Activated CD8-positive, alpha-beta memory T cell treated with anti-CD3 and anti-CD28 coated beads, Interleukin-2, amount 50 U/mL, for 4 hours (primary cell): ENCODE measurements around the gene SLC66A1.

ENCODE experiments used
- DNase-seq: peaks from one replicate; pipeline ENCODE4 v3.0.0-alpha.2; 2020

SLC66A1 gene

DNA sequence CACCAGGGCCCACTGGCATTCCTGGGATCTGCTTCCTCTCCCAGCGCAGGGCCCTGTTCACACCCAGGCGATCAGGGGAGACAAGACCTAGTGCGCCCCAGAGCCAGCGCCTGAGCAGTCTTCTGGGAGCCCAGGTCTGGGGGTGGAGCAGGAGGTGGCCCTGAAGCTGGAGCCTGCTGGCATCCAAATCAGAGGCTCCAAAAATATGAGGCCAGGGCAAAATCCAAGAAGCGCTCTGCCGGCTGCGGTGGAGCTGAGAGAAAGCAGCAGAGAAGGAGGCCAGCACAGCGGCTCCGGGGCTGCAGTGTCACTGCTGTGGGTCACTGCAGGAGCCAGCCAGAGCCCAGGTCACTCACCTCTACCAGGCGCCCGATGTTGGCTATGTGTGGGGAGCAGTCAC is 32.7 kb downstream of the SLC66A1 start:
- no peak for DNase-seq

DNA sequence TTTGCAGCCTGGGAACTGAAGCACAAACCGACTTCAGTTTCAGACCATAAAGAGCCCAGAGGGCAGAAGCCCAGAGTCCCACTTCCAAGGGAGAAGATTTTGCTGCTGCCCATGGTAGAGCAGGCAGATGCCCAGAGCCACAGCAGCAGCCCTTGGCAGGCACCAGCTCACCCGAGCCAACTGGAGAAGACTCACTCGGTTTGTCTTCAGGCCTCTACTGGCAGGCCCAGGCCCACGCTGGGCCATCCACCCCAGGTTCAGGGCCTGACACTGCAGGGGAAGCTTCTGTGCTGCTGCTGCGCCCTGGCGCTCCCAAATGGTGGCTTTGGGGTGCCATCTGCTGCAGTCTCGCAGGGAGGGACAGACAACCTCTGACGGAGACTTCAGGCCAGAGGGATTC is 33.3 kb downstream of the SLC66A1 start:
- DNase-seq, result no peak

GRCh38 chr1:19346026-19346425 is 33.9 kb downstream of the SLC66A1 start:
- DNase-seq, result no peak

GRCh38 chr1:19347533-19348172 is 35.5 kb downstream of the SLC66A1 start:
- DNase-seq, result no peak

DNA sequence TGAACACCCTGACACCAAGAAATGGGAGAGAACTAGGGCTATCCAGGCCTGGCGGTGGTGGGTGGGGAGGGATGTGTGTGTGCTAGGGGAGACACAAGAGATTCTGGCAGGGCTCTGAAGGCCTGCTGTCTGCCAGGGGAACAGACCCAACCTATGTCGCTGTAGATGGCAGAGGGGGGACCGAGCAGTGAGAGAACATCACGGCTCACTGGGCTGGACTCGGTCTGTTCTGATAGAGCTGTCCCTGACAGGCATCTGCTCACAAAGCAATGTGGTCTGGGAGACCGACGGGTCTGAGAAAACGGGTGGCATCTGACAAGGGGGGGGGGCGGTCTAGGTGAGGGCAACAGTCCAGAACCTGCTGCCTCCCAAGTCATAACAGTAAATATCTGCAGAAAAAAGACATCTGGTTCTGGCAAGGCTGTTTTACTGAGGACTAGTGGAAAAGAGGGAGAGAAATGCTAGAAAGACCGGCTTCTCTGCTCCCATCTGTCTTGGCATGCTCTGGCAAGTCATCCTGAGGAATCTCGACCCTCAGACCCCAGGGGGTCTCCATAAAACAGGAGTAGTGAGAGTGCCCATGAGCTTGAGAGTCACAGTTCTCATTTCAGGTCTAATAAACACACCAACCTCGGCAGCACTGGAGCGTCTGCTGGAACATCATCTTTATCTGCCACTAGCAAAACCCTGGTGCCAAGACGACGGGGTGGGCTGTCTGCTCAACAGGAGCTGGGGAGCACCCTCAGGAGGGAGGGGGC is 36.5 kb downstream of the SLC66A1 start:
- DNase-seq, result no peak

GRCh38 chr1:19349999-19350398 is 37.9 kb downstream of the SLC66A1 start:
- DNase-seq, result no peak

- DNase-seq, result no peak
Measured at GRCh38 chr1:19350566-19350965, 38.4 kb downstream of the SLC66A1 start.

DNA sequence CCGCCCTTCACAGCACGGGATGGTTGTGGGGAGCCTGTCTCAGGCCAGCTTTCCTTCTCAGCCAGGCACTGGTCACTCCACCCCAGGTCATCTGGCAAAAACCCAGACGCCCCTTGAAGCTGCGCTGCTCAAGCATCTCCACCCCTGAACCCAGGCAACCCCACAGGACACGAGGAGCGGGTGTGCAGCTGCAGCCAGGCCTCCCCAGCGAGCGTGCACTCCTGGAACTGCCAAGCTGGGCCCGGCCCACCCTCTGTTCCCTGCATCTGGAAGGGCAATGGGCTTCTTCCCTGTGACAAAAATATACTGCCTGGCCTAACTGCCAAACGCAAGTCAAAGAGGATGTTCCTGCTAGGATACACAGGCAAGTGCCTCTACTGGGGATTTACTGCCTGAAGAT is 39.7 kb downstream of the SLC66A1 start:
- DNase-seq, result no peak

DNA sequence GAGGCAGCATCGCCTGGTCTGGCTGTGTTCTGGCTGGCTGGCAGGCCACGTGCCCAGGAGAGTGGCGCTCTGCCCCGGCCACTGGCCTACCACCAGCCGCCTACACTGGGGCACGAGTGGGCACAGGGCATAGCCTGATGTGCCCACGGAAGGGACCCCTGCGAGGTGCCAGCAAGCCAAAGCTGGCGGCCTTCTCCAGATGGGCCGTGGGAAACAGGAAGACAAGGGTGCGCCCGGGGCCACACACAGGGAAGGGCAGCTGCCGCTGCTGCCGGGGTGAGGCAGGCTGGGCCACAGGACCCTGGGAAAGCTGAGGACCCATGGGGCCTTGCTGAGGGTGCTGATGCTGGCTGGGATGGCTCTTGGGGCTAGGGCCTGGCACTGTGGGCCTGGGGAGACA is 40.7 kb downstream of the SLC66A1 start:
- no peak for DNase-seq

DNA sequence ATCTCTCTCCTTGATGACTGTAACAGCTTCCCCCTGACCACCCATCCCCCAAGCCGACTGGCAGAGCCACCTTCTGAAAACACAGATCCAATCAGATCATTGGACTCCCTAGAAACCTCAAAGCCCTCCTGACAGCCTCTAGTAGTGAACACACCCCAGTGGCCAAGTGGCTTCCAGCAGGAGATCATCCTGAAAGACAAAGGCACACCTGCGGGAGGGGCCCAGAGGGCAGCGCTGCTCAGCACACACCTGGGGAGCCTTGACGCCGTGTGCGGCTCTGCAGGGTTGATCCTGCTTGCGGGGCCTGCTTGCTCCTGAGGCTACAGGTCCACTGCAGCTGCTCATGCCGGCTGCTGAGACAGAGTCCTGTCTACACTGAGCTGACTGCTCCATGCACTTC is 41.5 kb downstream of the SLC66A1 start:
- no peak for DNase-seq

- no peak for DNase-seq
Measured at GRCh38 chr1:19354531-19354981, 42.4 kb downstream of the SLC66A1 start.

DNA sequence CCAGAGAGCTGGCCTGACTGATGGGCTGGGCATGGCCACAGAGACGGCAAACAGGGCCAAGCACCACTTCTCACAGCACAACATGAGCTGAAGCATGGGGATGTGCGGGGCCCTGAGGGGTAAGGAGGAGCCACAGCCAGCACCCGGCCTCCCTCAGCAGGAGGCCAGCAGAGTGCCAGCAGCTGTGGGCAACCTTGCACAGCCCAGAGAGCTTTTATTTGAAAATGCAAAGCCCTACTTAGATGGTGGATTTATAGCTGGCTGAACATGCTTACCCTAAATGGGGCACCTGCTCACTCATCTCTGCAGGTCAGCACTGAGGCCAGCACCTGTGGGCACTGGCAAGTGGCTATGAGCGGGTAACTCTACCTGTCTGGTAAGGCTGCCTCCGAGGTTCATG is 44.1 kb downstream of the SLC66A1 start:
- DNase-seq, result no peak

DNA sequence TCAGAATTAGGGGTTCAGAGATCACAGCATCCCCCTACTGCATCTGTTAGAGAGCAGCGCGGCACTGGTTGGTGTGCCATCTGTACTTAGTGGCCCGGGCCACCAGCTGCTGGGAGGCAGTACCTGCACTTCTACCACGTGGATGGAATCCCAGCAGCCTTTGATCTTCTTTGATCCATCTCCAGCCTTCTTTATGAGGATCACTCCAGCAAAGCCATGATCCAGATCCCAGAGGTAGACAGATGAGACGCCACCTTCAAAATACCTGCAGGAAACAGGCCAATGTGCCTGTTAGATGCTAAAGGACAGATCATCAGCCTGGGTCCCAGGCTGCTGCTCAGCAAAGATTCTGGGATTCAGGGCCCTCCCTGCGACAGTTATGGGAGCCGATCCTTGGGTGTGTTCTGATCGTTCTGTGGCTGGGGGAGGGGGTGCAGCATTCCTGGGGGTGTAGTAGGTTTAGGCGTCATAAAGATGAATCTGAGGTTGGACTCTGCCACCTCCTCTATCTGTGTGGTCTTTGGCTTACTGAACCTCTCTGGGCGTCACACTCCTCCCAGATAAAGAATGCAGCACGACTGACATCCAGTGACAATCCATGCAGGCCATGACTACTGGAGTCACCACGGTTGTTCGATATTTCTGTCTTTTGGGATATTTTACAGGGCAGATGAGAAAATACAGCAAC is 45.3 kb downstream of the SLC66A1 start:
- DNase-seq, result no peak

DNA sequence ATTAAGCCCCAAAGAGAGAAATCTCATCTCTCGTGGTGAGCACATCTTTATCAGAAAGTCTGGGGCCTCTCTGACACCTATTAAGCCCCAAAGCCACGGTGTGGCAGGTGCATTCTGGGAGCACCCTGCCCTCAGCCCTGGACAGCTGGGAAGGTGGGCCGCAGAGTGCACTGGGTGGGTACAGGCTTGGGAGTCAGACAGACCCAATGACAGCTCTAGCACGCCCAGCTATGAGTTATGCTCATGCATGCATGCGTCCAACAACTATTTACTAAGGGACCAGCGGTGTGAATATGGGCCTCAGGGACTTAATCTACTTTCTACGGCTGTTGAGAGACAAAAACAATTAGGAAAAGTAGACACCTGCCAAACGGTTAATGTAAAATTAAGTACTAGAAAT is 46.6 kb downstream of the SLC66A1 start:
- DNase-seq, result no peak

GRCh38 chr1:19359357-19359756 is 47.2 kb downstream of the SLC66A1 start:
- no peak for DNase-seq

DNA sequence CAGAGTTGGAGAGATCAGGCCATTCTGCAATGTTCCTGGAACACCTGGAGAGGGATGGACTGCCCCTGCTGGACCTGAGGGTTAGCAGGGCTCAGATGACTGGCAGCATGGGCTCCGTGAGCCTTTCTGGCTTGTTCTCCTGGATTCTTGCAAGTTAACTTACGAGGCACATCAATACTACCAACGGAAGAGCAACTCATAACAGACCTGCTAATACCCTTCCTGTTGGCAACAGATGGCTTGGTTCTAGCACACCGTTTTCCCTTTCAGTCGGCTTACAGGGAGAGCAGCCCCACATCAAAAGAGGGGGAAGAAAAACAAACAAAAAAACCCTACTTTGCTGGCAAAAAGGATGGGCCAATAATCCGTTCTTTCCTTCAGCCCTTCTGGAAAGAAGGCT is 47.9 kb downstream of the SLC66A1 start:
- DNase-seq, result no peak

DNA sequence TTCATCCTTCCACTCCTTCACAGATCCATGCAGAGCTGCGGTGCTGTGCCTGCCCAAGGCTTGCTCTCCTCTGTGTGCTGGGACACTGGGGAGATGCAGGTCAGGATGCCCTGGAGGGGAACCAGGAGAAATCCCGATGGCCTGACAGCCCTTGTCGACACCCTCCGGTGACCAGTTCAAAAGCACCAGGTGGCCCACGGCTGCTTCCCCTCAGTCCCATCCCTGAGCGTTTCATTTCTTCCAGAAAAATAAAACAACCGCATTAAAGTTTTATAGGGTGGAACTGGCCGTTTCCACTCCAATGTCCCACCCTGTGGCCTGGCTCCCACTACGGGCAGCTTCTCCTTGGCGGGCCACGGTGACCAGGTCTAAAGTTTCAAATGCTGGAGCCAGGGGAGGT is 48.3 kb downstream of the SLC66A1 start:
- DNase-seq, result no peak

GRCh38 chr1:19360843-19361610 is 48.9 kb downstream of the SLC66A1 start:
- no peak for DNase-seq

- DNase-seq, result no peak
Measured at GRCh38 chr1:19361611-19362147, 49.6 kb downstream of the SLC66A1 start.

GRCh38 chr1:19363536-19364152 is 51.5 kb downstream of the SLC66A1 start:
- no peak for DNase-seq

- no peak for DNase-seq
Measured at GRCh38 chr1:19365721-19366120, 53.6 kb downstream of the SLC66A1 start.
